Bronchial epithelial cell (primary cell): Measurements from ENCODE around the gene ITPR2. TPM values are rescaled to one million over a fixed set of nuclear protein-coding genes. Genes with fewer than 3 reads are reported as not detected.

ENCODE experiments used
- DNase-seq: peaks from one replicate; pipeline ENCODE4 v3.0.0-alpha.2; 2010; ENCODE audit warnings: low read depth
- FAIRE-seq: peaks from 2 replicates; lab custom pipeline; 2011; peaks lifted over from hg19 to GRCh38; lab: Jason Lieb, UNC
- H3K27me3 ChIP-seq: 2 replicates; pipeline ENCODE4 v1.5.1; 2011; ENCODE audit warnings: low read length; ENCODE audit not compliant: control insufficient read depth, insufficient read depth
- H3K36me3 ChIP-seq: 2 replicates; pipeline ENCODE4 v1.5.1; 2011; ENCODE audit warnings: low read length; ENCODE audit not compliant: control insufficient read depth, insufficient read depth
- H3K4me3 ChIP-seq: 2 replicates; pipeline ENCODE4 v1.5.1; 2011; ENCODE audit warnings: mild to moderate bottlenecking, low read depth, low read length, control low read depth
- CTCF ChIP-seq: IDR thresholded peaks from 2 replicates; pipeline ENCODE4 v1.5.1; 2011; ENCODE audit warnings: mild to moderate bottlenecking, moderate library complexity, low read length, control low read depth, inconsistent platforms; ENCODE audit not compliant: insufficient read depth, severe bottlenecking
- total RNA-seq: library from RNA; depleted of rRNA; stranded (reverse); fragments of >200 nt; gene quantifications from 2 replicates; pipeline ENCODE4 v1.2.1, GENCODE V29; 2014

ITPR2 gene
- total RNA-seq, 1 donor from 2014 or later: 5.8 TPM

- H3K36me3 ChIP-seq: no peaks in the 10 kb centered on the region
- H3K4me3 ChIP-seq: no peak overlapping the region
- H3K27me3 ChIP-seq: no peaks in the 10 kb centered on the region
- DNase-seq (no peak), FAIRE-seq (no peak)
- TF ChIP-seq CTCF: no peak
Observed at GRCh38 chr12:26374934-26375680, 457.9 kb downstream of the ITPR2 start.

- TF ChIP-seq CTCF: no peak
- FAIRE-seq: peak; percentile 94
Observed at GRCh38 chr12:26373606-26374495, 459.1 kb downstream of the ITPR2 start.

GRCh38 chr12:26372866-26373265 is 460.1 kb downstream of the ITPR2 start:
- FAIRE-seq (no peak), DNase-seq (no peak)
- Histone ChIP-seq H3K4me3 (no peak overlapping the region), H3K36me3 (no peaks in the 10 kb centered on the region), H3K27me3 (no peaks in the 10 kb centered on the region)
- no peak for TF ChIP-seq CTCF

More at GRCh38 chr12:26373606-26374495, 459.1 kb downstream of the ITPR2 start:
- DNase-seq: peak; percentile 93
- no peaks in the 10 kb centered on the region for H3K36me3 ChIP-seq
- no peak overlapping the region for H3K4me3 ChIP-seq
- no peaks in the 10 kb centered on the region for H3K27me3 ChIP-seq

GRCh38 chr12:26370098-26370497 is 462.9 kb downstream of the ITPR2 start:
- TF ChIP-seq CTCF: no peak
- H3K4me3 ChIP-seq: no peak overlapping the region
- no peaks in the 10 kb centered on the region for H3K27me3 ChIP-seq
- FAIRE-seq: no peak
- DNase-seq: no peak
- H3K36me3 ChIP-seq: no peaks in the 10 kb centered on the region

- H3K27me3 ChIP-seq: no peaks in the 10 kb centered on the region
- no peak for TF ChIP-seq CTCF
- peak; percentile 90 for DNase-seq
- FAIRE-seq: peak; percentile 36
- H3K4me3 ChIP-seq: no peak overlapping the region
- no peaks in the 10 kb centered on the region for H3K36me3 ChIP-seq
Observed at GRCh38 chr12:26369588-26369987, 463.4 kb downstream of the ITPR2 start.
